CD4-positive, alpha-beta T cell treated with Interleukin-17A for 1 hour (primary cell): Measurements from ENCODE around the gene LCMT1.
"Not testable (repeated sequence)": the region's sequence is repeated elsewhere in the genome, so short reads cannot be mapped to it uniquely, and the experiment has no call there.

Experiments
- DNase-seq: peaks from one replicate; pipeline ENCODE4 v3.0.0-alpha.2; 2020

The LCMT1 gene

DNA sequence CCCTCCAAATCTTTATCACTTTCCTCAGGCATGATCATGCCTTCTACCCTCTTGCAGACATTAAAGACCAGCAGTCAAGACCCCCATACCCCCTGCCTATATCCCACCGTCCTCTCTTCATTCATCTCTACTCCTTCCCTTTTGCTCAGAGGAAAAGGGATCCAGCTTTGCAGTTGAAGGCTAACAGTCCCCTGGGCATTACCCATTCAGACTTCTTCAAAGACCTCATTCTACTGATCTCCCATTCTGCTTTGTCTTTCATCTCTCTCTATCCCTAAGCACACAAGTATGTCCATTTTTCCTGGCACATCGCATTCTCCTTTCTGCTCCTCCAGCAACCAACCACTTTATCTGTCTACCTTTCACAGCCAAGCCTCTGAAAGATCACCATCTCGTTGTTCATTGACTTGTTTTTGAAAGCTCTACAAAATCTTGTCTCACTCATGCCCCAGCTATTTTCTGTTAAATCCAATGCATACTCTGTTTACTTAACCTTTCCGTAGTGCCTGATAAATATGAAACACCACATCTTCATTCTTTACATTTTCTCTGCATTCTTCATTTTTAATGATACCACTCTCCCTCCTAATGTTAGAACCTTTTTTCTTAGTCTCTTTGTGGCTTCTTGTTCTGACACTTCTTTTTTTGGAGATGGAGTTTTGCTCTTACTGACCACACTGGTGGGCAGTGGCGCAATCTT is 14.1 kb upstream of the LCMT1 start:
- no peak for DNase-seq

GRCh38 chr16:25100511-25100910 is 11.0 kb upstream of the LCMT1 start:
- DNase-seq, result no peak

- peak; percentile 85 for DNase-seq
These were observed 4.7 kb upstream of the LCMT1 start for GRCh38 chr16:25106567-25107465.

DNA sequence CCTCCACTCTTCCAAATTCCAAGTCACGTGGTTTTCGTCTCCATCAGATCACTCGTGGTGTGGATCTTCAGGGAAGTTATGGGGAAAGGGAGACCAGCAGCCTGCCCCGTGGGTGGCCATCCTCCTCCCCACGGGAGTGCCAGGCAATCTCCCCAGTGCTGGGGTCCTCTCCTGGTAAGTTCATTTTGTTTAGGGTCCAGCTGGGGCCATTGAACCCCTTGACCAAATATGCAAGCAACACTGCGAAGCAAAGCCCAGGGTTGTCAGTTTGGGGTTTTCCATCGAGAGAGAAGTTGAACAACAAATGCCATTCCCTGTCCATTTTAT is 4.1 kb upstream of the LCMT1 start:
- no peak for DNase-seq

DNA sequence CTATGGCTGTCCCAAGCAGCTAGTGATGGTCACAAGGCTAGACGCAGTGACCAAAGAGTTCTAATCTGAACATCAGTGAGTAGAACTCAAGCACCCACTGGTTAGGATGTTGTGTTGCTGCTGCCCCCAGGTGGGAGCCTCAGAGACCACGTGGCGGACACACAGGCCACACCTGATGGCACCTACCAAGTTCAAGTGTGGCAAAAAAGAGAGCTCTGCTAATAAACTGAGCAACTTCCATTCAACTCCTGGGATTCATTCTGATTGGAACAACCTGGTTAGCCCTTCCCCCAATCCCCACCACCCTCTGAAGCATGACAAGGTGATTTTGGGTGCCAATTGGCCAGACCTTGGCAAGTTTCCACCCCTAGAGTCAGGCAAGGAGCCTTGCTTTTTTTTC is 3.5 kb upstream of the LCMT1 start:
- peak; percentile 64 for DNase-seq

GRCh38 chr16:25109643-25110042 is 1.9 kb upstream of the LCMT1 start:
- DNase-seq, result no peak

- DNase-seq, result peak; percentile 10
These were observed 1.1 kb upstream of the LCMT1 start for GRCh38 chr16:25110387-25110947.

- DNase-seq, result no peak
These were observed 2.6 kb downstream of the LCMT1 start for GRCh38 chr16:25114121-25114520.

- DNase-seq, result no peak
These were observed 7.5 kb downstream of the LCMT1 start for GRCh38 chr16:25118851-25119578.

DNA sequence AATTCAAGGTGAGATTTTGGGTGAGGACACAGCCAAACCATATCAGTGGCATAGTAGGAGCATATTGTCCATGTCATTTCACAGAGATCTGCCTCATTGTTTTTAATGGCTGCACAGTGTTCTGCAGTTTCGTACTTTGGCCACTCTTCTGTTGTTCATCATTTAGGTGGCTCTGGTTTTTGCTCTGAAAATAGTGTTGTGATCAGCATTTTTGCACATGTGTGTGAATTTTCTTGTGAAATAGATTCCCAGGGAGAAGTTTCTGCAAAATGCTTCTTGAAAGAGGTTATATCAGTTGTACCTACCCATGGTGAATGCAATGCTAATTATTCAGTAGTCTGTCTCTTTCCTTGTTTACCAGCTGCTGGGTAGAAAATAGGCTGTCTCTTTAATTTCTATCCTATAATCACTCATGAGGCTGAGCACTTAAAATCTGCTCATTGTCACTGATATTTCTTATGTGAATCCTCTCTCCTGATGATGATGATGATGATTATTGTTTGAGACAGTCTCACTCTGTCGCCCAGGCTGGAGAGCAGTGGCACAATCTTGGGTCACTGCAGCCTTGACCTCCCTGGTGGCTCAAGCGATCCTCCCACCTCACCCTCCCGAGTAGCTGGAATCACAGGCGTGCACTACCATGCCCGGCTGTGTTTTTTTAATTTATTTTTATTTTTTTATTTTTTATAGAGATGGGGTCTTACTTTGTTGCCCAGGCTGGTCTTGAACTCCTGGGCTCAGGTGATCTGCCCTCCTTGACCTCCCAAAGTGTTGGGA is 10.5 kb downstream of the LCMT1 start:
- no peak for DNase-seq

GRCh38 chr16:25124503-25124902 is 13.0 kb downstream of the LCMT1 start:
- no peak for DNase-seq

DNA sequence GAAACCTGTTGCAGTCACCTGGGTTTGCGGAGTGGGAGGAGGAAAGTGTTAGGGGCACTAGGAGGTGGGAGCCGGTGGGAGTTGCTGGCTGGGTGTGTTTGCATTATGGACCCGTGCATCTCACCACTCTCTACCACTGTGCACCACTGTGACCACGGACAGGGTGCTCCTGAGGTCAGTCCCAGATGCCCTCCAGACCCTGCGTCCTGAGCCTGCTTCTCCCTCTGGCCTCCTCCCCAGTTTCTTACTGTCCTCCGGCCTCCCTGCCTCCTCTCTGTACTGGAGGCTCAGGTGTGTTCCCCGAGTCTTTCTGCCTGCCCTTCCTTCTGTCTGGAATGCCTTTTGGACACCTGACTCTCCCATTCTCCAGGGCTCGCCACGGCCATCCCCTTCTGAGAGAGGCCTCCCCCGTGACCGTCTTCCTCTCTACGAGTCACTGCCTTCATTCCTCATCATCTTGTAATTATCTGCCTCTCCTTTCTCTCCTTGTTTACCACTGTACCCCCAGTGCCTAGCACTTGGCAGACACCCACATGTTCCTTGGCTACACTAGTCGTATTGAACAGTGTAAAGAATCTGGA is 14.6 kb downstream of the LCMT1 start:
- not testable (repeated sequence) for DNase-seq

DNA sequence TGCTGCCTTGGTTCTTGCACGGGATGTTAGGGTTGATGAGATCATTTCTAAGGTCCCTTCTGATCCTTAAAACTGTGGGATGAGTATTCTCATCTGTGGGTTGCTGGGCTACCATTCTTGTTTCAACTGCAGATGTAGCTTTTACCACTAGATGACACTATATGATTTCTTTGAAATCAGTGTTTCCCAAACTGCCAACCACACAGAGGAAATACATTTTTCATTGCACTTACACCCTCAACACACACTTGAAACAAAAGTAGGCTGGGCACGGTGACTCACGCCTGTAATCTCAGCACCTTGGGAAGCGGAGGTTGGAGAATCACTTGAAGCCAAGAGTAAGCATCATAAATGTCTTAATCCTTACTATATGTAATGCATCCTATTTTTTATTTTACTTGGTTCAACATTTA is 15.3 kb downstream of the LCMT1 start:
- peak; percentile 45 for DNase-seq

DNA sequence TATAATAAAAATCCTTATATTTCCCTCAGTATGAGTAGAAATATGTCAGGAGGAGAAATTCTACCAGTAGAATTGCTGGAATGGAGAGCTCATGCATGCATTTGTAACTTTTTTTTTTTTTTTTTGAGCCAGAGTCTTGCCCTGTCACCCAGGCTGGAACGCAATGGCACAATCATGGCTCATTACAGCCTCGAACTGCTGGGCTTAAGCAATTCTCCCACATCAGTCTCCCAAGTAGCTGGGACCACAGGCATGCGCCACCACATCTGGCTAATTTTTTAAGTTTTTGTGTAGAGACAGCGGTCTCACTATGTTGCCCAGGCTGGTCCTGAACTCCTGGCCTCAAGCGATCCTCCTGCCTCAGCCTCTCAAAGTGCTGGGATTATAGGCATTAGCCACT is 21.2 kb downstream of the LCMT1 start:
- DNase-seq, result not testable (repeated sequence)

DNA sequence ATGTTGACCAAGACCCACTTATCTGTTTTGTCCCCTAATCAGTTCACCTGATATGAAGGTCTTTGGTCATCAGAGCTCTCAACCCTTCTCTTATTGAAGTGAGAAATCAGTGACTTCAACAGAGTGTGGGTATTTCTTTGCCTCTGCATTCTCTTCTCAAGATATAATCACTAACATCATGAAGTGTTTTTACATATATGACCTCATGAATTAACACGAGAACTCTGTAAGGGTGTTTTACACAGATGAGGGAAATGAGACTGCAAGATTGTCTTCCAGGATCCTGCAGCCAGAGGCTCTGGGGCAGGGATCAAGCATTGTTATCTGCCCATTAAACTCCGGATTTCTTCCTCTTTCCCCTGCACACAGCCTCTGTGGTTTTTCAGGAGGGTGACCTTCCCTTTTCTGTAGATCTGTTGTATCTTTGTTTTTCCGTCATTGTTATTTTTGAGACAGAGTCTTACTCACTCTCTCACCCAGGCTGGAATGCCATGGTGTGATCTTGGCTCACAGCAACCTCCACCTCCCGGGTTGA is 22.7 kb downstream of the LCMT1 start:
- no peak for DNase-seq

- no peak for DNase-seq
These were observed 23.8 kb downstream of the LCMT1 start for GRCh38 chr16:25135254-25135878.

DNA sequence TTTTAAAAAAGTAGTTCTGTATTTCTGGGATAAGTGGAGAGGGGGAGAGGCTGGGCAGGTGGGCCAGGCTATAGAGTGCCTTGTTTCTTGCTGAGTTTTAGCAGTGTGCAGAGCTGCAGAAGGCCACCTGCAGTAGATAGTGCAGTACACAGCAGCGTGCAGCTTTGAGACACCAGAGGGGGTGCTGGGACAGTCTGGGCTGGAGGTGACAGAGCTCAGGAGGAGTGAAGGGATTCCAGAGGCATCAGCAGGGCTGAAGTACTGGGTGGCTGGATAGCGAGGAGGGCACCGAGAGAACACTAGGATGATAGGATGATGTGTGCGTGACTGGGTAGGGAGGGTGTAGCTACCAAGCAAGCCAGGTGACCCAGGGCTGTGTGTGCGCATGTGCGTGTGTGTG is 26.6 kb downstream of the LCMT1 start:
- DNase-seq, result no peak

DNA sequence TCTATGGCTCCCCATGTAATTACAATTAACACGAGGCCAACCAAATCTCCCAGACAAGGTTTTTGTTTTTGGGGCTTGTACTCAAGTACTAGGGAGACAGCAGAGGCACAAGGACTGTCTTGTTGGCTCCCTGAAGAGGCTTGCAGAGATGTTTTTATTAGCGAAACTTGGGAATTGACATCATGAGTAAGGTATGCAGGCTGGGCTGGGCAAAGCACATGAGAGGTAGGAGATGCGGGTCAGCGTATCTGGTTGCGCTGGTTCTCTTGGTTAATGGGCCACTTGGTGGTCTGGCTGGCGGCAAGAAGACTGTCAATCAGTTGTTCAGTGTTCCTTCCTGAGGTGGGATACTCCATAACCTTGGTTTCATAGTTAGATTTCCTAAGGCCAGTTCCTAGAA is 28.9 kb downstream of the LCMT1 start:
- no peak for DNase-seq

DNA sequence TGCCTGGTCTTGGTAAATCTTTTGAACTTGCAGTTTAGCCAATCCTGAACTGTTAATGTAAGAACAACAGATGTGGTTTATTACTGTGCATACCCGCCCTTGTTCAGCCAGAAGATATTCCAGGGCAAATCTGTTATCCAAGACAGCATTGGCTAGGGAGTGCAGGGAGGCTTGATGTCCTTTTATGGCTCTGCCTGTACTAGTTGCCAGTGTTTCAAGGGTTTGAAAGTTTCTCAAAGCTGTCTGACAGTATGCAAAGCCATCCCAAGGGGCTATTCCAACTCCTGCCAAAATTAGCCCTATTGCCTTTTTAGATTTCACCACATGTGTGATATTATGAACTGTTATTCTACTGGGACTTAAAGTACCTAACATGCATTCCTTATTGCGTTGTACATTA is 30.1 kb downstream of the LCMT1 start:
- no peak for DNase-seq

DNA sequence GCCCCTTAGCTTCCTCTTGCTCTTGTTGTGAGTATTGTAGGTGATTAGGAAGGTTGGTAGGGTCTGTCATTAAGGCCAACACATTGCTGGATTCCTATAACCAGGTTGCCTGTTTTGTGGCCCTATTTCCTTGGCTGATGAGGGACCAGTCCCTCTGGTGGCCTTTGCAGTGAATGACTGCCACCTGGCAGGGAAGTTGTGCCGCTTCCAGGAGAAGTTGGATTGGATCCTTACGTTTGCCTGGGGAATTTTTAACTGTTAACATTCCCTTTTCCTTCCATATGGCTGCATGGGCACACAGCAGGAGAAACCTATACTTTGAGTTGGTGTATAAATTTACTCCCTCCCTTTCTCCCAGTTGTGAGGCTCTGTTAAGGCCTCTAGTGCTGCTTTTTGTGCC is 32.4 kb downstream of the LCMT1 start:
- DNase-seq, result no peak

GRCh38 chr16:25148568-25149215 is 37.1 kb downstream of the LCMT1 start:
- DNase-seq, result no peak
